Measurements from ENCODE around the gene ATP8B1.

ATP8B1 gene

GRCh38 chr18:57771626-57772025 lies 31.5 kb downstream of the ATP8B1 start:
- DNase-seq (ENCODE audit: low read depth, low spot score), result no peak
- H3K27ac ChIP-seq, result peak overlapping the region; percentile 83

- H3K27ac ChIP-seq, result peak overlapping the region; percentile 83
- peak; percentile 89 for DNase-seq (ENCODE audit: low read depth, low spot score)
These were observed 31.9 kb downstream of the ATP8B1 start for GRCh38 chr18:57771193-57771592.

- H3K27ac ChIP-seq, result no peak overlapping the region
- no peak for DNase-seq (ENCODE audit: low read depth, low spot score)
These were observed 34.4 kb downstream of the ATP8B1 start for GRCh38 chr18:57768537-57769326.

- no peak overlapping the region for H3K27ac ChIP-seq
- DNase-seq (ENCODE audit: low read depth, low spot score), result no peak
These were observed 35.7 kb downstream of the ATP8B1 start for GRCh38 chr18:57767259-57768050.

GRCh38 chr18:57764995-57765394 lies 38.1 kb downstream of the ATP8B1 start:
- no peak for DNase-seq (ENCODE audit: low read depth, low spot score)
- H3K27ac ChIP-seq, result no peak overlapping the region

GRCh38 chr18:57764087-57764486 lies 39.0 kb downstream of the ATP8B1 start:
- H3K27ac ChIP-seq, result no peak overlapping the region
- DNase-seq (ENCODE audit: low read depth, low spot score), result no peak

- H3K27ac ChIP-seq, result no peak overlapping the region
- DNase-seq (ENCODE audit: low read depth, low spot score), result no peak
These were observed 40.4 kb downstream of the ATP8B1 start for GRCh38 chr18:57762686-57763085.

GRCh38 chr18:57759650-57760049 lies 43.5 kb downstream of the ATP8B1 start:
- DNase-seq (ENCODE audit: low read depth, low spot score), result no peak
- H3K27ac ChIP-seq, result no peak overlapping the region

- no peak for DNase-seq (ENCODE audit: low read depth, low spot score)
- no peak overlapping the region for H3K27ac ChIP-seq
These were observed 47.5 kb downstream of the ATP8B1 start for GRCh38 chr18:57755473-57756067.

GRCh38 chr18:57754577-57755338 lies 48.4 kb downstream of the ATP8B1 start:
- no peak overlapping the region for H3K27ac ChIP-seq
- no peak for DNase-seq (ENCODE audit: low read depth, low spot score)

- DNase-seq (ENCODE audit: low read depth, low spot score), result no peak
- no peak overlapping the region for H3K27ac ChIP-seq
These were observed 50.1 kb downstream of the ATP8B1 start for GRCh38 chr18:57753063-57753462.

- H3K27ac ChIP-seq, result peak overlapping the region; percentile 0
- no peak for DNase-seq (ENCODE audit: low read depth, low spot score)
These were observed 53.5 kb downstream of the ATP8B1 start for GRCh38 chr18:57749604-57749970.

- no peak for DNase-seq (ENCODE audit: low read depth, low spot score)
- peak overlapping the region; percentile 0 for H3K27ac ChIP-seq
These were observed 54.1 kb downstream of the ATP8B1 start for GRCh38 chr18:57748770-57749603.

GRCh38 chr18:57747809-57748680 lies 55.1 kb downstream of the ATP8B1 start:
- DNase-seq (ENCODE audit: low read depth, low spot score), result no peak
- no peak overlapping the region for H3K27ac ChIP-seq

- DNase-seq (ENCODE audit: low read depth, low spot score), result no peak
- peak overlapping the region; percentile 83 for H3K27ac ChIP-seq
These were observed 58.9 kb downstream of the ATP8B1 start for GRCh38 chr18:57744211-57744694.

GRCh38 chr18:57743008-57743407 lies 60.1 kb downstream of the ATP8B1 start:
- peak overlapping the region; percentile 83 for H3K27ac ChIP-seq
- DNase-seq (ENCODE audit: low read depth, low spot score), result no peak

- no peak for DNase-seq (ENCODE audit: low read depth, low spot score)
- no peak overlapping the region for H3K27ac ChIP-seq
These were observed 61.8 kb downstream of the ATP8B1 start for GRCh38 chr18:57741273-57741672.

GRCh38 chr18:57738078-57738477 lies 65.0 kb downstream of the ATP8B1 start:
- no peak for DNase-seq (ENCODE audit: low read depth, low spot score)
- H3K27ac ChIP-seq, result peak overlapping the region; percentile 66
